Omental fat pad (tissue), 4 donors: ENCODE data around the gene ECE1. TPM values are rescaled to one million over a fixed set of nuclear protein-coding genes. Genes with fewer than 3 reads are reported as not detected.

Source experiments
- ATAC-seq: fragments of 150-250 bp; one replicate; pipeline ENCODE4 v1.9.1; 2016; ENCODE audit warnings: mild to moderate bottlenecking, moderate library complexity; ENCODE audit not compliant: low FRiP score
- DNase-seq: peaks from one replicate; pipeline ENCODE4 v3.0.0-alpha.2; 2019; ENCODE audit warnings: low spot score
- total RNA-seq, 4 donors: library from RNA; depleted of rRNA; stranded (reverse); fragments of >200 nt; gene quantifications; one replicate each; pipeline ENCODE4 v1.1.0, GENCODE V29; 2016
- TF ChIP-seq, protein P1 (sequence below), 3 donors: fragments of 450-650 bp; IDR thresholded peaks; one replicate each; pipeline ENCODE4 v1.5.1; 2016 to 2017; ENCODE audit warnings: antibody characterized with exemption in 3 of 3, mild to moderate bottlenecking in 3 of 3, moderate library complexity in 2 of 3

The ECE1 gene
- total RNA-seq, 4 donors from 2014 or later, result 43.5 to 158 (median 114) TPM

DNA sequence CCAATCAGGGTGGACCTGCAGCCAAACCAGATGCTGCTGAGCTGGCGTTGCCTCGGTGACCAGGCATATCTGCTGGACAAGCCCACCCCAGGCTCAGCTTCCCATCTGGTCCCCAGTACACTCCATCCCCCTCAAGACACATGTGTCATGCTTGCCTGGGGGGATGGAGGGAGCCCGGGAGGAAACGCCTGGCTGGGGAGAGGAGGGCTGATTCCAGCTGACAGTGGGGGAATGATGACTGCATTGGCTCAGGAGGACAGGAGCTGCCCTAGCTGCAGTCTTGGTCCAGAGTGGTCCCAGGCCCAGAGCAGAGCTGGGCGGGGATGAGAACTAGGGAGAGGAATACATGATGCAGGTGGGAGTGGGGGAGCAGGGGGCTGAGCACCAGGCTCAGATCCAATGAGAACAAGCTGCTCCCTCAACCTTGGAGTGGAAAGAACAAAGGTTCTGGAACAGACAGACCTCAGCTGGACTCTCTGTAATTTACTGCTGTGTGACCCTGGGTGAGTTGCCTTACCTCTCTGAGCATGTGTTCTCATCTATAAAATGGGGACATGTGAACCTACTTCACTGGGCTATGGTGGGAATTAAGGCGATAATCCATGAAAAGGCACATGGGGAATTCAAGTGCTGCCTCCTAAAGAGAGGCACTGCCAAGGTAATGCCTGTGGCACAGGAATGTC lies 23.1 kb upstream of the ECE1 start:
- TF ChIP-seq, protein P1, sequence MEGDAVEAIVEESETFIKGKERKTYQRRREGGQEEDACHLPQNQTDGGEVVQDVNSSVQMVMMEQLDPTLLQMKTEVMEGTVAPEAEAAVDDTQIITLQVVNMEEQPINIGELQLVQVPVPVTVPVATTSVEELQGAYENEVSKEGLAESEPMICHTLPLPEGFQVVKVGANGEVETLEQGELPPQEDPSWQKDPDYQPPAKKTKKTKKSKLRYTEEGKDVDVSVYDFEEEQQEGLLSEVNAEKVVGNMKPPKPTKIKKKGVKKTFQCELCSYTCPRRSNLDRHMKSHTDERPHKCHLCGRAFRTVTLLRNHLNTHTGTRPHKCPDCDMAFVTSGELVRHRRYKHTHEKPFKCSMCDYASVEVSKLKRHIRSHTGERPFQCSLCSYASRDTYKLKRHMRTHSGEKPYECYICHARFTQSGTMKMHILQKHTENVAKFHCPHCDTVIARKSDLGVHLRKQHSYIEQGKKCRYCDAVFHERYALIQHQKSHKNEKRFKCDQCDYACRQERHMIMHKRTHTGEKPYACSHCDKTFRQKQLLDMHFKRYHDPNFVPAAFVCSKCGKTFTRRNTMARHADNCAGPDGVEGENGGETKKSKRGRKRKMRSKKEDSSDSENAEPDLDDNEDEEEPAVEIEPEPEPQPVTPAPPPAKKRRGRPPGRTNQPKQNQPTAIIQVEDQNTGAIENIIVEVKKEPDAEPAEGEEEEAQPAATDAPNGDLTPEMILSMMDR (IDR thresholded peaks at IDR 0.05), result no peak
- no peak for DNase-seq
- no peak for ATAC-seq

- TF ChIP-seq, protein P1 (IDR thresholded peaks at IDR 0.05), result no peak
- no peak for DNase-seq
- ATAC-seq, result no peak
Observed at GRCh38 chr1:21312407-21312992, 22.2 kb upstream of the ECE1 start.

DNA sequence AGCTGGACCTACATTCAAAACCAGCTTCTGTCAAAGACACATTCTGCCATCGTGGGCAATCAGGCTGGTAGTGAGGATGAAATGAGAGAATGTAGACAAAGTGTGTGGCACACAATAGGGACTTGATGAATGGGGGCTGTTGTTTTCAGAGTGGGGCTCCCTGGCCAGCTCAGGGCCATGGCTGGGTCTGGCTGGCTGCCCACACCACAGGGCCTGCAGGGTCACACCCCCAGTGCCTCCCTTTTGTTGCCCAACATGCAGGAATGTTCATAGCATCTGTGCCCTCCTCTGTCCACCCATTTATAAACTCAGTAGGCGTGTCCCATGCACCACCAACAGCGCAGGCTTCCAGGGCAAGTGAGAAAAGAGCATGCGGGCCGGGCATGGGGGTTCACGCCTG lies 20.8 kb upstream of the ECE1 start:
- no peak for ATAC-seq
- TF ChIP-seq, protein P1 (IDR thresholded peaks at IDR 0.05), result no peak
- DNase-seq, result no peak

DNA sequence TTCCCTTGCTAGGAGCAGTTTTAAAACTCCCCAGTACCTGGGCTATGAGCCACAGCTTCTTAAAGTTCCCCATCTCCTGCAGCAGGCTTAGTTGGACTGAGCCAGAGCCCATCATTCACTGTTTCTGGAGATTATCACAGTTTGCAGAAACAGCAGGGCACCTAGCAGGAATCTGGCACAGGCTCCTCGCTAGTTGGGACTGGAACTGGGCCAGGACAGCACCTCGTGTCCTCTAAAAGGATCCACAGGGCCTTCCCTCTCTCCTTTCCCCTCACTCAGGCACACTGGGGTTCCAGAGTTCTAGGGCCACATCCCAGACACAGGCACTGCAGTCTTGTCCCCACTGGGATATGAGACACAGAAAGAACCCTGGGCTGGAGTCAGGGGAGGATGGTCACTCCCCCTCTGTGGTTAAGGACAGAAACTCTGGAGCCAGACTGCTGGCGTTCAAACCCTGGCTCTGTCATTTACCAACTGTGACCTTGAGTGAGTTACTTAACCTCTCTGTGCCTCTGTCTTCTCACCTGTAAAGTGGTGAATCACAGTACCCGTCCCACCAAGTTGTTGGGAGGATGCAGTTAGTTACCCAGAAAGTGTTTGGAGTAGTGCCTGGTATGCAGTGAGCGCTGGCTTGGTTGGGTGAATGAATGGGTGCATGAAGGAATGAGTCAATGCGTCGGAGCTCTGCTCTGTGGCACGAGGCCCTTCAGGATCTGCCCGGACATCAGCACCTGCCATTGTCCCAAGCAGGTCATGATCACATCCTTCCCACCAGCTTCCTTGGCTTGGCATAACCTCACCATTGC lies 18.8 kb upstream of the ECE1 start:
- TF ChIP-seq, protein P1 (IDR thresholded peaks at IDR 0.05), result no peak
- ATAC-seq, result peak; percentile 19
- DNase-seq, result no peak

- TF ChIP-seq, protein P1 (IDR thresholded peaks at IDR 0.05), result no peak
- ATAC-seq, result no peak
- no peak for DNase-seq
Observed at GRCh38 chr1:21308330-21308729, 18.1 kb upstream of the ECE1 start.

- TF ChIP-seq, protein P1 (IDR thresholded peaks at IDR 0.05), result no peak
- DNase-seq (no peak), ATAC-seq (no peak)
Observed at GRCh38 chr1:21307663-21308305, 17.5 kb upstream of the ECE1 start.
